ENCODE measurements around the gene TRRAP. TPM values are rescaled to one million over a fixed set of nuclear protein-coding genes. Genes with fewer than 3 reads are reported as not detected.

Gene TRRAP
- total and polyA plus RNA-seq, 2 of the 8 experiments (the other 6 are each of a cell fraction or from before 2014, with no cell fraction given), result 21.7 to 48.6 TPM

GRCh38 chr7:98862716-98863420 lies 15.5 kb upstream of the TRRAP start (continued):
- no peak for TF ChIP-seq RFX5 (IDR thresholded peaks at IDR 0.05; ENCODE audit: borderline replicate concordance, low read depth, low read length)

All from H1 (cell line).